GM06990 (cell line): Measurements from ENCODE around the gene PLSCR1.

ENCODE experiments used
- DNase-seq: peaks from one replicate; pipeline ENCODE4 v3.0.0-alpha.2; 2011; ENCODE audit not compliant: insufficient read length; ENCODE audit errors: extremely low read depth
- H3K27me3 ChIP-seq: replicated peaks from 2 replicates; pipeline ENCODE4 v1.6.0; 2011; ENCODE audit warnings: low read length; ENCODE audit not compliant: control insufficient read depth, insufficient read depth
- H3K36me3 ChIP-seq: 2 replicates; pipeline ENCODE4 v1.5.1; 2011; ENCODE audit warnings: low read length; ENCODE audit not compliant: control insufficient read depth, insufficient read depth
- H3K4me3 ChIP-seq: replicated peaks from 2 replicates; pipeline ENCODE4 v1.5.1; 2011; ENCODE audit warnings: low read depth, mild to moderate bottlenecking, control low read depth, low read length
- CTCF ChIP-seq: IDR thresholded peaks from 2 replicates; pipeline ENCODE4 v1.5.1; 2011; ENCODE audit warnings: low read length, control low read depth, mild to moderate bottlenecking, inconsistent platforms; ENCODE audit not compliant: insufficient read depth, poor library complexity, severe bottlenecking

Gene PLSCR1

GRCh38 chr3:146544002-146544928, at the start of gene PLSCR1:
Gene PLSCR1 (minus strand): TSS chr3:146544607. CDS start chr3:146536552, 8,055 bp downstream.
- Histone ChIP-seq H3K4me3 (peak within 1 kb of the TSS; percentile 70), H3K36me3 (no peaks in the 10 kb centered on the region), H3K27me3 (no peaks in the 10 kb centered on the region)
- DNase-seq, result peak; percentile 87
- TF ChIP-seq CTCF, result no peak

- no peak for DNase-seq
- H3K4me3 ChIP-seq, result no peak overlapping the region
- no peak for TF ChIP-seq CTCF
- no peaks in the 10 kb centered on the region for H3K27me3 ChIP-seq
- no peaks in the 10 kb centered on the region for H3K36me3 ChIP-seq
Measured at GRCh38 chr3:146593776-146594175, 49.4 kb upstream of the PLSCR1 start.

- H3K36me3 ChIP-seq, result no peaks in the 10 kb centered on the region
- no peak overlapping the region for H3K4me3 ChIP-seq
- DNase-seq, result no peak
- no peaks in the 10 kb centered on the region; the same call in 1 of the 2 replicates for H3K27me3 ChIP-seq
- no peak for TF ChIP-seq CTCF
Measured at GRCh38 chr3:146590521-146590920, 46.1 kb upstream of the PLSCR1 start.

- no peaks in the 10 kb centered on the region for H3K36me3 ChIP-seq
- DNase-seq, result no peak
- H3K27me3 ChIP-seq, result no peaks in the 10 kb centered on the region; the same call in 1 of the 2 replicates
- no peak overlapping the region for H3K4me3 ChIP-seq
- TF ChIP-seq CTCF, result peak; percentile 57
Measured at GRCh38 chr3:146589899-146590508, 45.6 kb upstream of the PLSCR1 start.

- DNase-seq, result no peak
- H3K4me3 ChIP-seq, result no peak overlapping the region
- no peaks in the 10 kb centered on the region; the same call in 1 of the 2 replicates for H3K27me3 ChIP-seq
- no peaks in the 10 kb centered on the region for H3K36me3 ChIP-seq
- no peak for TF ChIP-seq CTCF
Measured at GRCh38 chr3:146585156-146585555, 40.7 kb upstream of the PLSCR1 start.
